PFSK-1 (cell line): ENCODE measurements around the gene CNOT1.

ENCODE experiments used
- FOXP2 ChIP-seq: optimal IDR thresholded peaks from 2 replicates; pipeline ENCODE3; 2011; ENCODE audit warnings: borderline replicate concordance, control low read depth, inconsistent platforms; ENCODE audit not compliant: insufficient read depth; ENCODE audit errors: extremely low read length, extremely low read depth
- POLR2AphosphoS5 ChIP-seq: IDR thresholded peaks from 2 replicates; pipeline ENCODE4 v1.6.1; 2012; ENCODE audit warnings: low read depth, mild to moderate bottlenecking, control low read depth, low read length, moderate library complexity
- SIN3A ChIP-seq: IDR thresholded peaks from 2 replicates; pipeline ENCODE4 v1.6.1; 2012; ENCODE audit warnings: mild to moderate bottlenecking, low read length, moderate library complexity, borderline replicate concordance; ENCODE audit not compliant: insufficient read depth
- TAF1 ChIP-seq: IDR thresholded peaks from 2 replicates; pipeline ENCODE4 v1.6.1; 2012; ENCODE audit warnings: low read length, control low read depth, borderline replicate concordance; ENCODE audit not compliant: insufficient read depth
- TF ChIP-seq, protein P1 (sequence below), 2 experiments: IDR thresholded peaks; 2 replicates each; pipeline versions ENCODE4 v1.6.1 to v1.8.0; 2011 to 2012; ENCODE audit warnings: low read depth in 2 of 2, low read length in 2 of 2, control low read depth in 1 of 2, inconsistent platforms in 1 of 2, mild to moderate bottlenecking in 1 of 2, moderate library complexity in 1 of 2; ENCODE audit not compliant: insufficient read depth in 1 of 2

GRCh38 chr16:58513874-58514273 is 115.8 kb downstream of the CNOT1 start:
- TF ChIP-seq POLR2AphosphoS5: no peak
- no peak for TF ChIP-seq SIN3A
- TF ChIP-seq TAF1: no peak
- TF ChIP-seq, protein P1, sequence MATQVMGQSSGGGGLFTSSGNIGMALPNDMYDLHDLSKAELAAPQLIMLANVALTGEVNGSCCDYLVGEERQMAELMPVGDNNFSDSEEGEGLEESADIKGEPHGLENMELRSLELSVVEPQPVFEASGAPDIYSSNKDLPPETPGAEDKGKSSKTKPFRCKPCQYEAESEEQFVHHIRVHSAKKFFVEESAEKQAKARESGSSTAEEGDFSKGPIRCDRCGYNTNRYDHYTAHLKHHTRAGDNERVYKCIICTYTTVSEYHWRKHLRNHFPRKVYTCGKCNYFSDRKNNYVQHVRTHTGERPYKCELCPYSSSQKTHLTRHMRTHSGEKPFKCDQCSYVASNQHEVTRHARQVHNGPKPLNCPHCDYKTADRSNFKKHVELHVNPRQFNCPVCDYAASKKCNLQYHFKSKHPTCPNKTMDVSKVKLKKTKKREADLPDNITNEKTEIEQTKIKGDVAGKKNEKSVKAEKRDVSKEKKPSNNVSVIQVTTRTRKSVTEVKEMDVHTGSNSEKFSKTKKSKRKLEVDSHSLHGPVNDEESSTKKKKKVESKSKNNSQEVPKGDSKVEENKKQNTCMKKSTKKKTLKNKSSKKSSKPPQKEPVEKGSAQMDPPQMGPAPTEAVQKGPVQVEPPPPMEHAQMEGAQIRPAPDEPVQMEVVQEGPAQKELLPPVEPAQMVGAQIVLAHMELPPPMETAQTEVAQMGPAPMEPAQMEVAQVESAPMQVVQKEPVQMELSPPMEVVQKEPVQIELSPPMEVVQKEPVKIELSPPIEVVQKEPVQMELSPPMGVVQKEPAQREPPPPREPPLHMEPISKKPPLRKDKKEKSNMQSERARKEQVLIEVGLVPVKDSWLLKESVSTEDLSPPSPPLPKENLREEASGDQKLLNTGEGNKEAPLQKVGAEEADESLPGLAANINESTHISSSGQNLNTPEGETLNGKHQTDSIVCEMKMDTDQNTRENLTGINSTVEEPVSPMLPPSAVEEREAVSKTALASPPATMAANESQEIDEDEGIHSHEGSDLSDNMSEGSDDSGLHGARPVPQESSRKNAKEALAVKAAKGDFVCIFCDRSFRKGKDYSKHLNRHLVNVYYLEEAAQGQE (IDR thresholded peaks at IDR 0.05; ENCODE audit: insufficient read depth in 1 of 2, low read depth in 2 of 2, low read length in 2 of 2): no peak
- no peak for TF ChIP-seq FOXP2
